Astrocyte of the cerebellum (primary cell): Measurements from ENCODE around the gene FAM234B.

Experiments used
- DNase-seq: peaks from one replicate; pipeline ENCODE4 v3.0.0-alpha.2; 2011; ENCODE audit warnings: low read depth
- H3K4me3 ChIP-seq: 2 replicates; pipeline ENCODE4 v1.5.1; 2011; ENCODE audit warnings: mild to moderate bottlenecking, low read depth, low read length, moderate library complexity
- CTCF ChIP-seq: IDR thresholded peaks from 2 replicates; pipeline ENCODE4 v1.5.1; 2012; ENCODE audit warnings: low read length, low read depth, moderate library complexity, mild to moderate bottlenecking; ENCODE audit errors: missing control alignments
- in situ Hi-C: cut with HindIII; loops from 2 replicates; pipeline ENCODE4 v1.10.0; 2017; ENCODE audit warnings: low sequenced_read_pairs

Gene FAM234B

GRCh38 chr12:13002301-13003097, 41.7 kb upstream of the FAM234B start:
- TF ChIP-seq CTCF = no peak
- in situ Hi-C loops = no loop called here

GRCh38 chr12:13004361-13004760, 39.8 kb upstream of the FAM234B start:
- no peak for TF ChIP-seq CTCF
- DNase-seq = no peak
- in situ Hi-C loops = no loop called here
- H3K4me3 ChIP-seq = no peak overlapping the region

More at GRCh38 chr12:13002301-13003097, 41.7 kb upstream of the FAM234B start:
- H3K4me3 ChIP-seq = no peak overlapping the region
- no peak for DNase-seq

GRCh38 chr12:13004986-13005385, 39.2 kb upstream of the FAM234B start:
- H3K4me3 ChIP-seq = no peak overlapping the region
- no peak for DNase-seq
- TF ChIP-seq CTCF = no peak
- in situ Hi-C loops = no loop called here

DNA sequence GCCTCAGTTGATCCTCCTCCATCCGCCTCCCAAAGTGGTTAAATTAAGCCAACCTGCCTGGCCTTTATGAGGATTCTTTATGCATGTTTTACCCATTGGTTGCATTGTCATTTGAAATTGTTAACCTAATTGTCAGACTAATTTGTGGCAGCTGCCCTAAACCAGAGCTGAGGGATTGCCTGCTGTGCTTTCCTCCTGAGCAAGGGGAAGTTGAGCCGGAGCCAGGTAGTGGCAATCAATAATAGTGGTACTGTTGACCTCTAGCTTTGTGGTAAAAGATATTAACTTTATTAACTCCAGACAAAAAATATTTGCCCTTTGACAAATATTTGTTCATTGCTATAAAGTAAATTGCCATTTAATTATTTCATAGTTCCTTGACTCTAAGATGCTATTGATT, 38.5 kb upstream of the FAM234B start:
- H3K4me3 ChIP-seq = no peak overlapping the region
- no peak for DNase-seq
- in situ Hi-C loops = no loop called here
- TF ChIP-seq CTCF = no peak

- no peak for DNase-seq
- in situ Hi-C loops = no loop called here
- H3K4me3 ChIP-seq = no peak overlapping the region
- no peak for TF ChIP-seq CTCF
These were observed 36.5 kb upstream of the FAM234B start for GRCh38 chr12:13007496-13008233.

GRCh38 chr12:13008741-13009380, 35.3 kb upstream of the FAM234B start:
- H3K4me3 ChIP-seq = no peak overlapping the region
- DNase-seq = no peak
- in situ Hi-C loops = no loop called here
- no peak for TF ChIP-seq CTCF
